WERI-Rb-1 (cell line): ENCODE measurements around the gene OR51S1.
"Not testable (repeated sequence)": the region's sequence is repeated elsewhere in the genome, so short reads cannot be mapped to it uniquely, and the experiment has no call there.

ENCODE experiments used
- DNase-seq: peaks from one replicate; pipeline ENCODE4 v3.0.0-alpha.2; 2020
- H3K27ac ChIP-seq: fragments of 250-450 bp; sonication (Bioruptor Pico); 2 replicates; pipeline ENCODE4 v1.5.1; 2020; ENCODE audit warnings: mild to moderate bottlenecking, moderate library complexity
- H3K27me3 ChIP-seq: fragments of 250-450 bp; sonication (Bioruptor Pico); 2 replicates; pipeline ENCODE4 v1.5.1; 2021; ENCODE audit warnings: mild to moderate bottlenecking, low read depth, moderate library complexity; ENCODE audit not compliant: insufficient read depth, severe bottlenecking
- H3K36me3 ChIP-seq: fragments of 250-450 bp; sonication (Bioruptor Pico); 2 replicates; pipeline ENCODE4 v1.5.1; 2020; ENCODE audit warnings: mild to moderate bottlenecking, moderate library complexity
- H3K4me3 ChIP-seq: 2 replicates; pipeline ENCODE4 v1.5.1; 2011; ENCODE audit warnings: low read depth, mild to moderate bottlenecking, control low read depth, low read length
- H3K9me3 ChIP-seq: fragments of 250-450 bp; sonication (Bioruptor Pico); 2 replicates; pipeline ENCODE4 v1.5.1; 2021; ENCODE audit warnings: mild to moderate bottlenecking, moderate library complexity; ENCODE audit not compliant: severe bottlenecking
- TF ChIP-seq, protein P1 (sequence below): IDR thresholded peaks from 2 replicates; pipeline ENCODE4 v1.5.1; 2011; ENCODE audit warnings: low read depth, mild to moderate bottlenecking, control low read depth, inconsistent platforms, low read length

The OR51S1 gene

DNA sequence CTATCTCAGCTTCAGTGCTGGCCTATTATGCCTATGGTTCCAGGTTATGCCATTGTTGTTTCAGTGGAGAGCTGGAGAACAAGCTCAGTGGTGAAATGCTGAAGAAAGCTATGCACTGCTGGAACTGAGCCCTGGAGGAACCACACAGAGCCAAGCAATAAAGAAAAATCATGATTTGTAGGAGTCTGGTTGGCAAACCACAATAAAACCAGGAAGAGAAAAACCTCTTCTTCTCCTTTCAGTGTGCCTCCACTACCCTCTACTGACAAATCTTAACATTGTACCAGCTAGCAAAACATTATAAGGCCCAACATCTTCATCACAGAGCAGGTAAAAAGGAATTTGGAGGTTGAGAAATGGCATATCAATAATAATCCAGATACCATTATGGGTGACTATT, 22.6 kb downstream of the OR51S1 start:
- TF ChIP-seq, protein P1, sequence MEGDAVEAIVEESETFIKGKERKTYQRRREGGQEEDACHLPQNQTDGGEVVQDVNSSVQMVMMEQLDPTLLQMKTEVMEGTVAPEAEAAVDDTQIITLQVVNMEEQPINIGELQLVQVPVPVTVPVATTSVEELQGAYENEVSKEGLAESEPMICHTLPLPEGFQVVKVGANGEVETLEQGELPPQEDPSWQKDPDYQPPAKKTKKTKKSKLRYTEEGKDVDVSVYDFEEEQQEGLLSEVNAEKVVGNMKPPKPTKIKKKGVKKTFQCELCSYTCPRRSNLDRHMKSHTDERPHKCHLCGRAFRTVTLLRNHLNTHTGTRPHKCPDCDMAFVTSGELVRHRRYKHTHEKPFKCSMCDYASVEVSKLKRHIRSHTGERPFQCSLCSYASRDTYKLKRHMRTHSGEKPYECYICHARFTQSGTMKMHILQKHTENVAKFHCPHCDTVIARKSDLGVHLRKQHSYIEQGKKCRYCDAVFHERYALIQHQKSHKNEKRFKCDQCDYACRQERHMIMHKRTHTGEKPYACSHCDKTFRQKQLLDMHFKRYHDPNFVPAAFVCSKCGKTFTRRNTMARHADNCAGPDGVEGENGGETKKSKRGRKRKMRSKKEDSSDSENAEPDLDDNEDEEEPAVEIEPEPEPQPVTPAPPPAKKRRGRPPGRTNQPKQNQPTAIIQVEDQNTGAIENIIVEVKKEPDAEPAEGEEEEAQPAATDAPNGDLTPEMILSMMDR = no peak
- Histone ChIP-seq H3K27me3 (peaks cover 50% of the 10 kb centered on the region), H3K4me3 (no peak overlapping the region), H3K9me3 (no peaks in the 10 kb centered on the region), H3K36me3 (no peaks in the 10 kb centered on the region), H3K27ac (no peak overlapping the region)
- DNase-seq = no peak

DNA sequence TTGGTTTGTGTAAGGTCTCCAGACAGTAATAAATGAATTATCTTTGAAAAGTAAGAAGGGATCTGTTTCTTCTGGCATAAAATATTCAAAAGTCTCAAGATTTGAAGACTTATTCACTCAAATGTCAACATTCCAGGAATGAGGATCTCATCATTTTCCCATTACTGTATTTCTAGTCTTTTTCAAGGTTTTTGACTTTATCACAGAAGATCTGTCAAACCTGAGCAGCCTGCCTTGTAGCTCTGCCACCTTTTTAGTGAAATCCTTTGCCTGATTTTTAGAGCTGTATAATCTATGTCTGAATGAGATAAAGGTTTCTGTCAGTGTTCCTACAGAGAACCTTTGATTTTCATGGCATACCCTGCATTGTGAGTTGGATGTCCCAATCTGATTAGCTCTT, 23.9 kb downstream of the OR51S1 start:
- Histone ChIP-seq H3K4me3 (no peak overlapping the region), H3K36me3 (no peaks in the 10 kb centered on the region), H3K9me3 (no peaks in the 10 kb centered on the region), H3K27me3 (peaks cover 57% of the 10 kb centered on the region), H3K27ac (no peak overlapping the region)
- TF ChIP-seq, protein P1 = no peak
- no peak for DNase-seq

DNA sequence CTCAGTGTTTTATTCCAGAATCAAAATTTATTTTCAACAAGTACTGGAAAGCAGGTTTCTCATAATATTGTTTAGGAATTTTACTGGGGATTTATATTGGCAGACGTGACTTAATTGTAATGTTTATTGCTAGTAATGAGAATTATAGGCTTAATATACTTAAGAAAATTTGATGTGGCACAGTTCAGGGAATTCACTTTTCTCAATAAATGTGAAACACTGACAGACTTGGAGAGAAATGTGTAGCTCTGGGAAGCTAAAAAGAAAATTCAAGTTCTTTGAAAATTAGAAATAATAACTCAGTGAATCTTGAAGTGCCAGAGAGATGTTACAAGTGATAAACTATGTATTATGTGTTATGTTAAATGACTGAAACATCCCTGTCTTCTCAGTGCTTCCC, 28.0 kb downstream of the OR51S1 start, which contains the start of gene OR51F2:
TSS of gene OR51F2 (plus strand) at position 301 of the 400 bp plus-strand sequence. CDS start 101 bp downstream, outside the sequence.
- H3K9me3 ChIP-seq = no peaks in the 10 kb centered on the region
- no peak within 1 kb of the TSS for H3K4me3 ChIP-seq
- no peak for DNase-seq
- TF ChIP-seq, protein P1 = no peak
- H3K36me3 ChIP-seq = no peaks in the 10 kb centered on the region
- H3K27ac ChIP-seq = no peak within 1 kb of the TSS
- peaks cover 50% of the 10 kb centered on the region for H3K27me3 ChIP-seq

DNA sequence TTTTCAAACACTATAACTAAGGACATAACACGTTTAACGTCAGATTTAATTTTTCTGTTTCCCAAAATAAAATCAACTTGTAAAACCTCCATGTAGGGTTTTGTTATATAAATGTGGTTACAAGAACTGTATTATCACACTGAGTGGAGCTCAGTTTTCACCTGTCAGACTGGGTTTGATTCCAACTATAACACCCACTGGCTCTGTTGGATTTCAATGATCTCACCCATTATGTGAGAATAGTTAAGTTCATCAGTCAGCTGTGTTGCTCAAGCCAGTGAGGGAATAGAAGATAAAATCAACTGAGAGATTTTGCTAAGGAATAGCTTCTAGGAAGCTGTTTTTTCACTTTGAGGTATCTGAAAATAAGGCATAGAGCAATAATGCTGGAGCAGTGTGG, 39.8 kb downstream of the OR51S1 start:
- no peak overlapping the region for H3K4me3 ChIP-seq
- TF ChIP-seq, protein P1 = no peak
- no peak for DNase-seq
- no peaks in the 10 kb centered on the region for H3K9me3 ChIP-seq
- no peak overlapping the region for H3K27ac ChIP-seq
- peaks cover 47% of the 10 kb centered on the region for H3K27me3 ChIP-seq
- H3K36me3 ChIP-seq = no peaks in the 10 kb centered on the region

- no peak overlapping the region for H3K4me3 ChIP-seq
- H3K27ac ChIP-seq = no peak overlapping the region
- no peaks in the 10 kb centered on the region for H3K9me3 ChIP-seq
- TF ChIP-seq, protein P1 = no peak
- DNase-seq = no peak
- peaks cover 52% of the 10 kb centered on the region for H3K27me3 ChIP-seq
- no peaks in the 10 kb centered on the region for H3K36me3 ChIP-seq
Measured at GRCh38 chr11:4808476-4808875, 40.5 kb downstream of the OR51S1 start.

GRCh38 chr11:4804280-4804679, 44.7 kb downstream of the OR51S1 start, which contains the start of gene OR52R1:
Gene OR52R1, minus strand, starts transcription at chr11:4804380. Its CDS starts 0 bp downstream, at chr11:4804380.
- Histone ChIP-seq H3K27me3 (peaks cover 46% of the 10 kb centered on the region), H3K36me3 (no peaks in the 10 kb centered on the region), H3K9me3 (no peaks in the 10 kb centered on the region), H3K27ac (no peak within 1 kb of the TSS), H3K4me3 (no peak within 1 kb of the TSS)
- TF ChIP-seq, protein P1 = no peak
- DNase-seq = no peak

DNA sequence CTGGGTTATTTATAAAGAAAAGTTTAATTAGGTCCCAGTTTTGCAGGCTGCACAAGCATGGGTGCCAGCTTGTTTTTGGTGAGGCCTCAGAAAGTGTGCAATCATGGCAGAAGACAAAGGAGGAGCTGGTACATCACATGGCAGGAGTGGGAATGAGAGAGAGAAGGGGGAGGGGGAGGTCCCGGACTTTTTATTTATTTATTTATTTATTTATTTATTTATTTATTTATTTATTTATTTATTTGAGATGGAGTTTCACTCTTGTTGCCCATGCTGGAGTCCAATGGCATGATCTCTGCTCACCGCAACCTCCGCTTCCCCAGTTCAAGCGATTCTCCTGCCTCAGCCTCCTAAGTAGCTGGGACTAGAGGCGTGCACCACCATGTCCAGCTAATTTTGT, 47.7 kb downstream of the OR51S1 start:
- H3K9me3 ChIP-seq, H3K27ac ChIP-seq, H3K36me3 ChIP-seq, DNase-seq, H3K4me3 ChIP-seq: not testable (repeated sequence)
- peaks cover 48% of the 10 kb centered on the region for H3K27me3 ChIP-seq
